ENCODE data around the gene SPACA4. TPM values are rescaled to one million over a fixed set of nuclear protein-coding genes. Genes with fewer than 3 reads are reported as not detected.

The SPACA4 gene
- total RNA-seq, 1 experiment from 2014 or later = not detected

- Mint-ChIP-seq H3K9me3 (no peaks in the 10 kb centered on the region), H3K36me3 (peaks cover 4% of the 10 kb centered on the region; the same call in 1 of the 2 replicates), H3K27me3 (ENCODE audit: low read depth) (no peaks in the 10 kb centered on the region; the same call in 1 of the 2 replicates), H3K4me3 (peak overlapping the region; percentile 73), H3K4me1 (peaks cover 21% of the 10 kb centered on the region), H3K27ac (peak overlapping the region; percentile 79)
- ChIA-PET POLR2A (interaction anchor here (1.4 to 1.8 kb wide), 2 partner anchors 10 to 20 kb away, joined by 3 to 16 read pairs; partner anchors contain the start of gene FAM83E), CTCF (no interaction called here)
- DNase-seq (ENCODE audit: low spot score) (no peak), ATAC-seq (peak; percentile 5)
- TF ChIP-seq CBFB (CRISPR knock-in tag; IDR thresholded peaks at IDR 0.05; ENCODE audit: low read depth) = no peak
Measured at GRCh38 chr19:48624791-48625723, 18.5 kb downstream of the SPACA4 start.

- Mint-ChIP-seq H3K27me3 (ENCODE audit: low read depth) (no peaks in the 10 kb centered on the region; the same call in 1 of the 2 replicates), H3K4me1 (peaks cover 20% of the 10 kb centered on the region), H3K36me3 (peaks cover 4% of the 10 kb centered on the region; the same call in 1 of the 2 replicates), H3K27ac (no peak overlapping the region), H3K4me3 (peak overlapping the region; percentile 73), H3K9me3 (no peaks in the 10 kb centered on the region)
- ATAC-seq (no peak), DNase-seq (ENCODE audit: low spot score) (no peak)
- ChIA-PET CTCF (no interaction called here), POLR2A (interaction anchor here (0.7 to 1.4 kb wide), 2 partner anchors 19 to 293 kb away, joined by 3 to 4 read pairs; no protein-coding TSS in a partner anchor)
- TF ChIP-seq USF1 (CRISPR knock-in tag; IDR thresholded peaks at IDR 0.05) (no peak), ZNF232 (CRISPR knock-in tag; IDR thresholded peaks at IDR 0.05) (no peak), PREB (CRISPR knock-in tag; IDR thresholded peaks at IDR 0.05; ENCODE audit: borderline replicate concordance) (no peak), GTF2I (CRISPR knock-in tag; conservative IDR thresholded peaks at IDR 0.05) (no peak), ZNF396 (CRISPR knock-in tag; IDR thresholded peaks at IDR 0.05; ENCODE audit: borderline replicate concordance) (no peak), MXD4 (CRISPR knock-in tag; IDR thresholded peaks at IDR 0.05; ENCODE audit: borderline replicate concordance) (no peak), ZNF532 (CRISPR knock-in tag; IDR thresholded peaks at IDR 0.05; ENCODE audit: borderline replicate concordance) (no peak), FOXK1 (CRISPR knock-in tag; IDR thresholded peaks at IDR 0.05) (no peak), PRRX2 (CRISPR knock-in tag; IDR thresholded peaks at IDR 0.05) (no peak)
Measured at GRCh38 chr19:48625891-48626327, 19.4 kb downstream of the SPACA4 start.

GRCh38 chr19:48627201-48627864 lies 20.8 kb downstream of the SPACA4 start:
- H3K27ac Mint-ChIP-seq = peak overlapping the region; percentile 68

More at GRCh38 chr19:48627201-48627864, 20.8 kb downstream of the SPACA4 start:
- no peak overlapping the region for H3K4me3 Mint-ChIP-seq
- ATAC-seq = no peak
- H3K9me3 Mint-ChIP-seq = no peaks in the 10 kb centered on the region
- H3K4me1 Mint-ChIP-seq = peaks cover 28% of the 10 kb centered on the region
- CTCF ChIA-PET = interaction anchor here (0.7 to 0.8 kb wide), 2 partner anchors 38 to 294 kb away, joined by 3 read pairs; no protein-coding TSS in a partner anchor
- TF ChIP-seq SOX15 (CRISPR knock-in tag; IDR thresholded peaks at IDR 0.05) = no peak
- TF ChIP-seq OVOL2 (CRISPR knock-in tag; IDR thresholded peaks at IDR 0.05; ENCODE audit: borderline replicate concordance) = no peak
- no peak for TF ChIP-seq TEAD1 (CRISPR knock-in tag; IDR thresholded peaks at IDR 0.05)
- TF ChIP-seq ATF2 (CRISPR knock-in tag; IDR thresholded peaks at IDR 0.05; ENCODE audit: borderline replicate concordance, low read depth) = no peak
- TF ChIP-seq GABPB1 (CRISPR knock-in tag; IDR thresholded peaks at IDR 0.05) = no peak
- H3K27me3 Mint-ChIP-seq (ENCODE audit: low read depth) = no peaks in the 10 kb centered on the region; the same call in 1 of the 2 replicates
- DNase-seq (ENCODE audit: low spot score) = no peak
- 0 out of 2 replicates have a peak, but pooled peaks cover 1% of the 10 kb centered on the region for H3K36me3 Mint-ChIP-seq
- POLR2A ChIA-PET = interaction anchor here (0.7 to 1.3 kb wide), 4 partner anchors 8 to 12 kb away, joined by 3 read pairs; partner anchors contain the start of genes FAM83E, RPL18 and SPHK2
